ENCODE data around the gene TWNK.
"Not testable (repeated sequence)": the region's sequence is repeated elsewhere in the genome, so short reads cannot be mapped to it uniquely, and the experiment has no call there.

TWNK gene

DNA sequence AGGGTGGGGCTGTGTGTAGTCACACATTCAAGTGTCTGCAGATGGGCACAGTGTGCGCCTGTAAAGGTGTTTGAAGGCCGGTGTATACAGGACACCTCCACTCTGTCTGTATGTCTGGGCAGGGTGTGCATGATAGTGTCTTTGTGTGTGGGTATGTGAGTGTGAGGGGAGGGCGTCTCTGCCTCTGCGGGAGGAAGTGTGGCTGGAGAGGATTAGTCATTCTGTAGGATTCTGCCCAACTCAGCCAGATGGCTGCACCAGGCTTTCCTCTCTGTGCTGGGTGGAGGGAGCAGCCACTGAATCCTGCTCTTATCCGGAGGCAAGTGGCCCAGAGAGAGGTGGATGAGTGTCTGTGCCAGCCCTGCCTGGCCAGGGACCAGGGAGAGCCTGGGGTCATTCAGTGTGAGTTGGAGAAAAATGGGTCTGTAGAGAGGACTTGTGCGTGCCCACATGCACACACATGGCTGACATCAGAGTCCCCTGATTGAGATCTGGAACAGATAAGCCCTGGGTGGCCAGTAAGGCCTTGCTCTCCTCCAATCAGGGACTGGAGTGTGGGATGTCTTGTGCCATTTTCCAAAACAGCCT is 45.4 kb downstream of the TWNK start:
- DNase-seq: no peak

DNA sequence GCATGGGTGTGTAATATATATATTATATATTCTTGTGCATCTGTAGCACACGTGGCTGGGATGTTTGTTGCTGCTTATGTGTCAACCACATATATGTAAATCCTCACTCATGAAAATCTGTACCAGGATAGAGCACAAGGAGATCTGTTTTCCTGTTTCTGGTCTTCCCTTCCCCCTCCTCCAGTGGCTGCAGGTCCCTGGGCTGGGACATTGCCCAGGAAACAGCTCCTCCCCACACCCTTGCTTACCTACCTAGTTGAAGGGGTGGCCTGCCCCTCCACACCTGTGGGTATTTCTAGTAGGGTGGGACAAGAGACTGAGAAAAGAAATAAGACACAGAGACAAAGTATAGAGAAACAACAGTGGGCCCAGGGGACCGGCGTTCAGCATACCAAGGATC is 45.9 kb downstream of the TWNK start:
- DNase-seq: no peak

DNA sequence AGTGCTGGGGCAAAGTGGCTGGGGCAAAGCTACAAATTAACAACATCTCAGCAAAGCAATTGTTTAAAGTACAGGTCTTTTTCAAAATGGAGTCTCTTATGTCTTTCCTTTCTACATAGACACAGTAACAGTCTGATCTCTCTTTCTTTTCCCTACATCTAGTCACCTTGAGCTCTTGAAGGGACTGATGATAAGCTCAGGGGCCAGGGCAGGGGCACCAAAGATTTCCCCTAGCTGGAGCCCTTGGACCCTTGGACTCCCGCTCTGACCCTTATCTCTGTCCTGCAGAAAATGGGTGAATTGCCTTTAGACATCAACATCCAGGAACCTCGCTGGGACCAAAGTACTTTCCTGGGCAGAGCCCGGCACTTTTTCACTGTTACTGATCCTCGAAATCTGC is 47.1 kb downstream of the TWNK start:
- DNase-seq: not testable (repeated sequence)

DNA sequence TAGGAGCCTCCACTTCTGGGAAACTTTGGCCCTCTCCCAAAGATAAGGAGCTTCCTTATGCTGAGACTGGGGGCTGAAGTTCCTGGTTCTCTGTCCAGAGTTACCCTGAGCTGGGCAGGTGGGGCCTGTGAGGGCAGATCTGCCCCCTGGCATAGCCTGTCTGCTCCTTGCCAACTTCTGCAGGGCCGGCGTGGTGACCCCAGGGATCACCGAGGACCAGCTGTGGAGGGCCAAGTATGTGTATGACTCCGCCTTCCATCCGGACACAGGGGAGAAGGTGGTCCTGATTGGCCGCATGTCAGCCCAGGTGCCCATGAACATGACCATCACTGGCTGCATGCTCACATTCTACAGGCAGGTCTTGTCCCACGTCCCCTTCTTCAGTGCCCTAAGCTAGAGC is 48.0 kb downstream of the TWNK start:
- no peak for DNase-seq

DNA sequence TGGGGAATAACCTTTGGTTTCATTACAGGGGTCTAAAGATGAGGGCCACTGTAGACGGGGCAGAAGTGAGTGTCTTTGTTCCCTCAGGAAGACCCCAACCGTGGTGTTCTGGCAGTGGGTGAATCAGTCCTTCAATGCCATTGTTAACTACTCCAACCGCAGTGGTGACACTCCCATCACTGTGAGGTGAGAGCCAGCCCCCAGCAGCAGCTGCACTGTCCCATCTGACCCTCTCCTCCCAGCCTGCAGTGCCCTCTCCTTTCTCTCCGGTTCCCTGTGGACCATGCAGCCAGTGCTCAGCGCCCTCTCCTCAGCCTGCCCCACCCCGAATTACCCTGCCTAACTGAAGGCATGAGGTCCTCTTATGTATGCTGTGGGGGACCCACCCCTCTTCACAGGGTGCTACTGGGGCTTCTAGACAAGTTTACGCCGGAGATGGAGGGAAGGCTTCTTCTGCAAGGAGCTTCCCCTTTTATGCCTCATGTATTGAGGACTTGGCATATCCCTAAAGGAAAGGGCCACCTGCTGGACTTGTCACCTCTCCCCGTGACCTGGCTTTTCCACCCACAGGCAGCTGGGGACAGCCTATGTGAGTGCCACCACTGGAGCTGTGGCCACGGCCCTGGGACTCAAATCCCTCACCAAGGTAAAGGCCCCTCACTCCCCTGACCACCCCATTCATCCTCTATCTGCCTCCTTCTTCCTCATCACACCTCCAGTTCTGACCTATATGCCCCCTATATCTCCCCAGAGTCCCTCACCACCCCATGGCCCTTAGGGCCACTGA is 48.8 kb downstream of the TWNK start:
- DNase-seq: no peak

DNA sequence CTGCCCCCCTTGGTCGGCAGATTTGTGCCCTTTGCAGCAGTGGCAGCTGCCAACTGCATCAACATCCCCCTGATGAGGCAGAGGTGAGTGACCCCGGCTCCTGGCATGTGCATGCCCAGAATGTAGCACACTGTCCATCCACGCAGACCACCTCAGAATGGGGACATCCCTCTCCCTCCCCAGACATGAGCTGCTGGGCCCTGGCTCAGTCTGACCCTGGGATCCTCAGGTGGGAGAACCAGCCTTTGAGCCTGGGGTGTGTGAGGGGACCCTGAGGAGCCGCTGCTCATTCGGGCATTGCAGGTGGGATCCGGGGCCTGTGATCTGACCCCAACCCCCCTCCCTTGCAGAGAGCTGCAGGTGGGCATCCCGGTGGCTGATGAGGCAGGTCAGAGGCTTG is 49.4 kb downstream of the TWNK start:
- no peak for DNase-seq

DNA sequence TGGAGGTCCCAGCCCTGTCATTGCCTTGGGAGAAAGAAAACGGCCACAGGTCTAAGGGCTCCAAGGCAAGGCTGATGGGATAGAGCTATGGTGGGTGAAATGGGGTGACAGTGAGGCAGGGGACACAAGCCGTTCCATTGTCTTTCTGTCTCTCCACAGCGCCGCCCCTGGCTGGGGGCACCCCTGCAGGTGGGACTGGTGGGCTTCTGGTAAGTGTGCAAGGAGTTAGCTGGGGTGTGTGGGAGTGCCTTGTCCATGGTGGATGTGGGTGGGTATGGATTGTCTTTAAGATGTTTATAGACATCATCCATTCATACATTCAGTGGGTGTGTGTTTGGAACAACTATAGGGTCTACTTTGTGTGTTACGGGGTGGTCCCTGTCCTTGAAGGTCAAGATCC is 51.1 kb downstream of the TWNK start:
- no peak for DNase-seq

DNA sequence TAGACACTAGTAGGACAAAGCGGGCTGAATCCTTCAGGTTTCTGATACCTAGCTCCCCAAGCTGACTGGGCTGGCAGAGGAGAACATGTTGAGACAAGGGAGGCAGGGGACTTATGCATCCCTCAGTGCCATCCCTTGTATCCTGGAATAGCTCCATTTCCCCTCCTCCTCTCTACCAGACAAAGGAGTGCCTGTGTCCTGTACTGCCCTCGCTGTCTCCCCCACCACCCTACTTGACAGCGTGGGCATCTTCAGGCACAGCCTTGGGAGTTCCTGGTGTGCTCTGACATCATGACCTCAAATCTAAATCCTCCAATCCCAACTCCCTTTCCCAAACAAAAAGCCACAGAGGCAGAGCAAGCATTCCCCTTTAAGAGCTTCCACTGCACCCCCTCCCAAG is 52.7 kb downstream of the TWNK start:
- no peak for DNase-seq

DNA sequence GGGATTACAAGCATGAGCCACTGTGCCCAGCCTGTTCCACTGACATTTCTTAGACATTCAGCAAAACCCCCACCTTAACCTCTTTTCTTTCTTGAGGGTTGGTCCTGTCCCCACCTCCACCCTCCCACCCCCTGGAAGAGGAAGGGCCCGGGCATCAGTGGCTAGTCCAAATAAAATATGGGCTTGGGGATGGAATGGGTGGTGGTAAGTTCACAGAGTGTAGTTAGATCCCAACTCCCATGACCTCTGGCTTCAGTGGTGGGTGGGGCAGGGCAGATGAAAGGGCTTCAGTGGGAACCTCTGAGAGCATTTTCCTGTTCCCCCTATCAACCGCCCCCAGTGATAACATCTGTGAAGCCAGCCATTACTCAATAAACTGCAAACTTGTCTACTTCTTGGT is 53.5 kb downstream of the TWNK start:
- DNase-seq: no peak

DNA sequence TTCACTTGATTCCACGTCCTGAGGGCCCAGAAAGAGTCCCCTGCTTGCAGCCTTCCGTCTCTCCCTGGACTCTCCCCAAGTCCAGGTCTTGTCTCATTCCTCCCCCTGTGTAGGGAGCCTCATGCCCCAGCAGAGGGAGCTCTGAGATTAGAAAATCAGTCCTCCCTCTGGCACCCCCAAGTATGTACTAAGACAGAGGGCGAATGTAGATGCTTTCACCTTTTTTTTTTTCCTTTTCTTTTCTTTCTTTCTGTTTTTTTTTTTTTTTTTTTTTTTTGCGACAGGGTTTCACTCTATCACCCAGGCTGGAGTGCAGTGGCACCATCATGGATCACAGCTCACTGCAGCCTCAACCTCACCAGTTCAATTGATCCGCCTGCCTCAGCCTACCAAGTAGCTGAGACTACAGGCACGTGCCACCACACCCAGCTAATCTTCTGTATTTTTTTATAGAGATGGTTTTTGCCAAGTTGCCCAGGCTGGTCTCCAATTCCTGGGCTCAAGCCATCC is 54.0 kb downstream of the TWNK start:
- peak; percentile 50 for DNase-seq

DNA sequence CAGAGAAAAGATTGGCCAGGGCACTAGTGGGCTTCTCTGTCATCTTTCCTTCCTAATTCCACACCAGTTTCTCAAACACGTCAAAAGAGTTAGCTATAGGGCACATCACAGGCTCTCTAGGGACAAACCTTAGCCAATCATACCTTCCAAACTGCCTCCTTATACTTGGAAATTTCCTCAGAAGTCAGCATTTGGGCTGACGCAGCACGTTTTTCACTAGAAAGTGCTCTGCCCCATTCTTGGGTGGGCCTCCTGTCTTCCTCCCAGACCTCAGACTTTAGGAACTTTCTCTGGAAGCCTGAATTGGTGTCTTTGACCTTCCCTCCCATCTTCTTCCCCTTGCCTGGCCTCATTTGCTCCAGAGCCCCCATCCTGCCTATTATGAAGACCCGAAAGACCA is 54.8 kb downstream of the TWNK start:
- no peak for DNase-seq

DNA sequence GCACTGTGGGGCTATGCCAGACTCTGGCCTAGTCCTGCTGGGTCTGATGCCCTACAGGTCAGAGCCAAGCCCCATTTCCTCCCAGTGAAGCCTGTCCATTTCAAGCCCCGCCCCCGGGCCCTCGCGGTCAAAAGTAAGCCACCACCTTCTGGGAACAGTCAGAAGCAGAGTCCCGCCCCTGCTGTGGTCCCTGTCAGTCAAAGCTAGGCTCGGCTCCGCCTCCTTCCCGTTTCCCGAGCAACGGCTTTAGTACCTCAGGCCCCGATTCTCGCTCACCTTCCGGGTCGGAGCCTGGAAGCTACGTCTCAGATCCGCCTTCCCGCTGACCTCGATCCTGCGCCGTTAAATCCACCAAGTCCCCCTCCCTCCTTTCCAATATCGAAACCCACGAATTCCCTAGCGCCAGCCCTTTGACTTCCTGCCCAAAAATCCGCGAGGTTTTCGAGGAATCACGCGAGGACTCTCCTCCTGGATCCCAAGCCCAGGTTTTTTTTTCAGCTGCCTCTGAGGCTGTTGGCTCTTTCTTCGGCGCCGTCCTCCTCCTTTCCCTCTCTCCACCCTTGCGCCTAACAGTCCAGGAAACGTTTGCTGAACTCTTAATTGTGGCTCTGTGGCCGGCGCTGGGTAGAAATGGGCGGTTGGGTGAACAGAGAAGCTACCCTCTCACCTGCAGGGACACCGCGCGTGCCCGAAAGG is 55.5 kb downstream of the TWNK start:
- DNase-seq: peak; percentile 91

DNA sequence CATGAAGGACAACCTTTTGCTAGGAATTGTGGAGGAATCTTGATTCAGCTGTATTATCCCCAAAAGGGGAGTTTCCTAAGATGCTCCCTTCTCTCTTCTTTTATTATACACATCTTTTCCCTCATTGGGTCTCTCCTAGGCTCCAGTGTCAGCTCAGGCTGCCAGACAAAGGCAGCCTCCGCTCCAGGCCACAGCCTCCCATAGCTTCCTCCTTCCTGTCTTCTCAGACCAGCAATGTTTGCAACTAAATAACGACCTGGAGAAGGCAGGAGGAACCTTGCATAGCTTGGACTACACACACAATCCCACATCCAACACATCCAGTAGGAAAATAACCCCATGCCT is 56.0 kb downstream of the TWNK start:
- no peak for DNase-seq

Data from NCI-H1092 treated with DMSO at 0.1 percent for 48 hours (cell line).